Skeletal muscle satellite cell (primary cell): Measurements from ENCODE around the gene IL17RC. TPM values are rescaled to one million over a fixed set of nuclear protein-coding genes. Genes with fewer than 3 reads are reported as not detected.
"Not testable (repeated sequence)": the region's sequence is repeated elsewhere in the genome, so short reads cannot be mapped to it uniquely, and the experiment has no call there.

Experiments
- H3K27me3 ChIP-seq: 2 replicates; pipeline ENCODE4 v1.7.0; 2013; ENCODE audit warnings: low read length; ENCODE audit not compliant: control insufficient read depth, insufficient read depth
- H3K36me3 ChIP-seq: 2 replicates; pipeline ENCODE4 v1.7.0; 2013; ENCODE audit warnings: mild to moderate bottlenecking, control low read depth, low read length; ENCODE audit not compliant: insufficient read depth
- H3K4me1 ChIP-seq: 2 replicates; pipeline ENCODE4 v1.7.0; 2013; ENCODE audit warnings: low read length; ENCODE audit not compliant: control insufficient read depth, insufficient read depth
- H3K4me2 ChIP-seq: 2 replicates; pipeline ENCODE4 v1.7.0; 2013; ENCODE audit warnings: mild to moderate bottlenecking, low read length
- H3K4me3 ChIP-seq: 2 replicates; pipeline ENCODE4 v1.7.0; 2013; ENCODE audit warnings: low read length
- H3K9ac ChIP-seq: 2 replicates; pipeline ENCODE4 v1.7.0; 2013; ENCODE audit warnings: mild to moderate bottlenecking, low read depth, low read length, moderate library complexity
- H3K9me3 ChIP-seq: replicated peaks from 2 replicates; pipeline ENCODE4 v1.7.0; 2013; ENCODE audit warnings: mild to moderate bottlenecking, control low read depth, low read length
- total RNA-seq: library from RNA; depleted of rRNA; stranded (reverse); fragments of >200 nt; gene quantifications from 2 replicates; pipeline ENCODE4 v1.2.3, GENCODE V29; 2012; rRNA removed

Gene IL17RC
- 121 and 264 TPM in 2 replicates for total RNA-seq

DNA sequence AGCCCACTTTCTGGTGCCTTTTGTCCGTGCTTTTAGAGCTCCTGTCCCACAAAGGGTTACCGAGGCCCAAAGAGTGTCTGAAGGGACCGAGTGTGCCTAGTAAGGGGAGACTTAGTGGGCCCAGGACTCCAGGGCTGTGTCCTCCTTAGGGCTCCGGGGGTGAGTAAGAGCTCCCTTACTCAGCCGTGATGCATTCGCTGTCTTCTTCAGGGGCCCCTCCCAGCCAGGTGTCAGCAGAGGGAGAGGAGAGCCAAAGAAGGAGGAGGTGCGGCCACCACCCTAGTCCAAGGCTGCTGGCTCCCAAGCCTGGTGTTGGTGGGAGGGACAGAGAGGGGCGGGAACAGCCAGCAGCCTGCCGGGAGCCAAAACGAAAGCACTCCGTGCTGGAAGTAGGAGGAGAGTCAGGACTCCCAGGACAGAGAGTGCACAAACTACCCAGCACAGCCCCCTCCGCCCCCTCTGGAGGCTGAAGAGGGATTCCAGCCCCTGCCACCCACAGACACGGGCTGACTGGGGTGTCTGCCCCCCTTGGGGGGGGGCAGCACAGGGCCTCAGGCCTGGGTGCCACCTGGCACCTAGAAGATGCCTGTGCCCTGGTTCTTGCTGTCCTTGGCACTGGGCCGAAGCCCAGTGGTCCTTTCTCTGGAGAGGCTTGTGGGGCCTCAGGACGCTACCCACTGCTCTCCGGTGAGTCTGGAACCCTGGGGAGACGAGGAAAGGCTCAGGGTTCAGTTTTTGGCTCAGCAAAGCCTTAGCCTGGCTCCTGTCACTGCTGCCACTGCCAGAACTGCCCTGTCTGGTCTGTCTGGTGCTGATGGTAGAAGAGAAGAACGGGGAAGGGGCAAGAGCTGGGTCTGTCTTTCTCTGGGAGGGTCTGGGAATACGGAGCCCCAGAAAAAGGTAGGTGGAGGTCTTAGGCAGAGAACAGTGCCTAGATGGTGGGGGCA is at the start of gene IL17RC:
Gene IL17RC (plus strand): TSS at position 365 of the 947 bp plus-strand sequence. CDS start 218 bp downstream, at position 583.
- H3K4me1 ChIP-seq: peaks cover 54% of the 10 kb centered on the region
- peak within 1 kb of the TSS; percentile 73 for H3K4me3 ChIP-seq
- H3K36me3 ChIP-seq: peaks cover 5% of the 10 kb centered on the region
- peak within 1 kb of the TSS; percentile 92 for H3K4me2 ChIP-seq
- peak within 1 kb of the TSS; percentile 85 for H3K9ac ChIP-seq
- H3K27me3 ChIP-seq: no peaks in the 10 kb centered on the region
- H3K9me3 ChIP-seq: no peaks in the 10 kb centered on the region

GRCh38 chr3:9867106-9867505 is 49.8 kb upstream of the IL17RC start:
- Histone ChIP-seq H3K4me3 (no peak overlapping the region), H3K9me3 (no peaks in the 10 kb centered on the region), H3K9ac (no peak overlapping the region), H3K4me1 (peaks cover 52% of the 10 kb centered on the region), H3K4me2 (no peak overlapping the region), H3K27me3 (no peaks in the 10 kb centered on the region), H3K36me3 (no peaks in the 10 kb centered on the region)

DNA sequence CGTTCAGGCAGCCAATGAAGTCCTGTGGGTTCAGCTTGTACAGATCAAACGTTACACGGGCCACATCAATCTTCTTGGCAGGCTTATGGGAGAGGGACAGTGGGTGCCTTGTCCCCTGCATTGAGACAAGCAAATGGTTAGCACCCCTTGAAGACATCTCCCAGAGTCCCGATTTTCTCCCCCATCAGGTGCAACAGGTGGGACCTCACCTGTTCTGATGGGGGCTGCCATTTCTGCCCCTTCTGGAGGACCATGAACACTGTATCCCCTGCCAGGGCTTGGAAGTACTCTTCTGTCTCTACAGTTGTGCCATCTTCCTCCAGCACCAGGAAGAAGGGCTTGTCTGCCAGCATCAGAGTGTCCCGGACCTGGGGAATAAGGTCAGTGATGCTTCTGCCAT is 46.9 kb upstream of the IL17RC start:
- Histone ChIP-seq H3K4me3 (no peak overlapping the region), H3K9ac (no peak overlapping the region), H3K36me3 (no peaks in the 10 kb centered on the region), H3K4me2 (no peak overlapping the region), H3K4me1 (peaks cover 30% of the 10 kb centered on the region), H3K9me3 (no peaks in the 10 kb centered on the region), H3K27me3 (no peaks in the 10 kb centered on the region)

GRCh38 chr3:9870978-9871377 is 45.9 kb upstream of the IL17RC start:
- no peaks in the 10 kb centered on the region for H3K27me3 ChIP-seq
- no peak overlapping the region for H3K4me3 ChIP-seq
- H3K4me1 ChIP-seq: peaks cover 36% of the 10 kb centered on the region
- H3K4me2 ChIP-seq: no peak overlapping the region
- no peak overlapping the region for H3K9ac ChIP-seq
- H3K36me3 ChIP-seq: no peaks in the 10 kb centered on the region
- H3K9me3 ChIP-seq: no peaks in the 10 kb centered on the region

- H3K9ac ChIP-seq, H3K4me3 ChIP-seq, H3K36me3 ChIP-seq, H3K9me3 ChIP-seq, H3K4me2 ChIP-seq, H3K27me3 ChIP-seq: not testable (repeated sequence)
- peaks cover 25% of the 10 kb centered on the region for H3K4me1 ChIP-seq
These were observed 44.8 kb upstream of the IL17RC start for GRCh38 chr3:9872067-9872466.

- no peak overlapping the region for H3K9ac ChIP-seq
- H3K9me3 ChIP-seq: no peaks in the 10 kb centered on the region
- H3K4me1 ChIP-seq: peaks cover 26% of the 10 kb centered on the region
- H3K4me2 ChIP-seq: no peak overlapping the region
- no peaks in the 10 kb centered on the region for H3K27me3 ChIP-seq
- H3K36me3 ChIP-seq: no peaks in the 10 kb centered on the region
- no peak overlapping the region for H3K4me3 ChIP-seq
These were observed 41.5 kb upstream of the IL17RC start for GRCh38 chr3:9875448-9875847.

DNA sequence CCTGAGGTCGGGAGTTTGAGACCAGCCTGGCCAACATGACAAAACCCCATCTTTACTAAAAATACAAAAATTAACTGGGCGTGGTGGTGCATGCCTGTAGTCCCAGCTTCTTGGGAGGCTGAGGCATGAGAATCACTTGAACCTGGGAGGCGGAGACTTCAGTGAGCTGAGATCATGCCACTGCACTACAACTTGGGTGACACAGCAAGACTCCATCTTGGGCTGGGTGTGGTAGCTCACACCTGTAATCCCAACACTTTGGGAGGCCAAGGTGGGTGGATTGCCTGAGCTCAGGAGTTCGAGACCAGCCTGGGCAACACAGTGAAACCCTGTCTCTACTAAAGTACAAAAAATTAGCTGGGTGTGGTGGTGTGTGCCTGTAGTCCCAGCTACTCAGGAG is 40.6 kb upstream of the IL17RC start:
- peaks cover 21% of the 10 kb centered on the region for H3K4me1 ChIP-seq
- H3K9me3 ChIP-seq, H3K27me3 ChIP-seq, H3K36me3 ChIP-seq, H3K9ac ChIP-seq, H3K4me3 ChIP-seq, H3K4me2 ChIP-seq: not testable (repeated sequence)

- H3K9ac ChIP-seq: no peak overlapping the region
- H3K36me3 ChIP-seq: no peaks in the 10 kb centered on the region
- H3K4me3 ChIP-seq: no peak overlapping the region
- H3K9me3 ChIP-seq: no peaks in the 10 kb centered on the region
- H3K27me3 ChIP-seq: no peaks in the 10 kb centered on the region
- no peak overlapping the region for H3K4me2 ChIP-seq
- H3K4me1 ChIP-seq: peaks cover 14% of the 10 kb centered on the region
These were observed 39.9 kb upstream of the IL17RC start for GRCh38 chr3:9876991-9877390.

GRCh38 chr3:9878700-9879099 is 38.2 kb upstream of the IL17RC start:
- H3K4me2 ChIP-seq: no peak overlapping the region
- no peaks in the 10 kb centered on the region for H3K36me3 ChIP-seq
- H3K27me3 ChIP-seq: no peaks in the 10 kb centered on the region
- no peak overlapping the region for H3K9ac ChIP-seq
- no peak overlapping the region for H3K4me3 ChIP-seq
- H3K9me3 ChIP-seq: no peaks in the 10 kb centered on the region
- peaks cover 17% of the 10 kb centered on the region for H3K4me1 ChIP-seq

DNA sequence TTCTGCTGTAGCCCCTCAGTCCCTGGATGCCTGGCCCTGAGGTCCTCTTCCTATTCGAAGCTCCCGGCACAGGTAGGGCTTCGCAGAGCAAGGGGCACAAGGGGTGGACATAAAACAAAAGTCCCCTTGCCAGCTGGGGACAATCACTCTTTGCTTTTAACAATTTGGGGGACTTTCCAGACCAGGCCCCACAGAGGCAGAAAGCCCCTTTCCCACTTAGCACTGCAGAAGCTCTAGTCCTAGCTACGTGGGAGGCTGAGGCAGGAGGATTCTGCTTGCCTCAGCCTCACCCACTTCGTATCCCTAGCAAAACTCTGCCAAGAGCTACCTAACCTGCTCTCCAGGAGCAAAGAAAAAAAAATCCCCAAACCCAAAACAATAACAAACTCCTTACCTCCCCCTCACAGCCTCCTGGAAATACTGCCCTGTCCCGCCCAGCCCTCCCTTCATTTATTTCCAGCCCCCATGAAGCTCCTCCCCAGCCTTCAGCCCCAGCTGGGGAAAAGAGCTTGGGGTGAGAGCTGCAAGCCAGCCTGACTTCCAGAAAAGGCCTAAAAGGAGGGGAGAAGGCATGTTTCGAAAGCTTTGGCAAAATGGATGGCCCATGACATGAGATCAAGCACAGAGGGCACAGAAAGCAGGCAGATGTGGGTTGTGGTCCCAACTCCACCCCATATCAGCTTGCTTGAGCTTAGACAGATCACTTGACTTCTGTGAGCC is 36.9 kb upstream of the IL17RC start, which contains the start of gene CIDEC:
Gene CIDEC (minus strand): TSS at position 424 of the 720 bp plus-strand sequence. CDS start 1,767 bp downstream, outside the sequence.
- no peak within 1 kb of the TSS for H3K4me2 ChIP-seq
- H3K9ac ChIP-seq: no peak within 1 kb of the TSS
- H3K4me1 ChIP-seq: peaks cover 29% of the 10 kb centered on the region
- H3K9me3 ChIP-seq: no peaks in the 10 kb centered on the region
- no peaks in the 10 kb centered on the region for H3K36me3 ChIP-seq
- H3K27me3 ChIP-seq: no peaks in the 10 kb centered on the region
- H3K4me3 ChIP-seq: no peak within 1 kb of the TSS

DNA sequence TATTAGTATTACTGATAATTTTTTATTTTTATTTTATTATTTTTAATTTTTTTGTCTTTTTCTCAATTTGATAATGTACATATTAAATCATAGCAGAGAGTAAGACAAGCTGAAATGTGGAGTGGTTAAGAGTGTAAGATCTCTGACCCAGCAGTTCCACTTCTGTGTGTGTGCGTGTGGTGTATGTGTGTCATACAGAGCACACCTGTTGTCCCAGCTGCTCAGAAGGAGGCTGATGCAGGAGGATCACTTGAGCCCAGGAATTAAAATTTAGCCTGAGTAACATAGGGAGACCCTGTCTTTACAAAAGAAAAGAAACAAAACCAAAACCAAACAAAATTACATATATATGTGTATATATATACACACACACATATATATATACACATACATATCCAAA is 35.5 kb upstream of the IL17RC start:
- Histone ChIP-seq H3K9me3 (no peaks in the 10 kb centered on the region), H3K4me1 (peaks cover 26% of the 10 kb centered on the region), H3K9ac (no peak overlapping the region), H3K36me3 (no peaks in the 10 kb centered on the region), H3K27me3 (no peaks in the 10 kb centered on the region), H3K4me2 (no peak overlapping the region), H3K4me3 (no peak overlapping the region)
